ENCODE data around the gene GABRD. TPM values are rescaled to one million over a fixed set of nuclear protein-coding genes. Genes with fewer than 3 reads are reported as not detected.

Gene GABRD
- total RNA-seq, 1 donor from 2014 or later: not detected

GRCh38 chr1:1988061-1988945 lies 30.8 kb upstream of the GABRD start:
- no peak for DNase-seq
- no peaks in the 10 kb centered on the region for H3K4me1 Mint-ChIP-seq
- no peak overlapping the region for H3K27ac Mint-ChIP-seq
- no peaks in the 10 kb centered on the region for H3K36me3 Mint-ChIP-seq (ENCODE audit: low read depth)
- no peaks in the 10 kb centered on the region for H3K9me3 Mint-ChIP-seq
- H3K27me3 Mint-ChIP-seq: peaks cover 11% of the 10 kb centered on the region
- CTCF ChIA-PET: no interaction called here
- ATAC-seq (ENCODE audit: low read depth): no peak
- no peak overlapping the region for H3K4me3 Mint-ChIP-seq
- TF ChIP-seq CTCF (IDR thresholded peaks at IDR 0.05): no peak
- POLR2A ChIA-PET: no interaction called here
- intact Hi-C loops (cut with micrococcal nuclease): no loop called here

GRCh38 chr1:1989102-1989542 lies 30.0 kb upstream of the GABRD start:
- ChIA-PET POLR2A (no interaction called here), CTCF (no interaction called here)
- Mint-ChIP-seq H3K36me3 (ENCODE audit: low read depth) (no peaks in the 10 kb centered on the region), H3K4me3 (no peak overlapping the region), H3K27ac (no peak overlapping the region), H3K27me3 (peaks cover 11% of the 10 kb centered on the region), H3K4me1 (no peaks in the 10 kb centered on the region), H3K9me3 (no peaks in the 10 kb centered on the region)
- DNase-seq: no peak
- no peak for ATAC-seq (ENCODE audit: low read depth)
- no peak for TF ChIP-seq CTCF (IDR thresholded peaks at IDR 0.05)
- intact Hi-C loops (cut with micrococcal nuclease): no loop called here

GRCh38 chr1:1989789-1990188 lies 29.4 kb upstream of the GABRD start:
- POLR2A ChIA-PET: no interaction called here
- CTCF ChIA-PET: no interaction called here
- Mint-ChIP-seq H3K36me3 (ENCODE audit: low read depth) (no peaks in the 10 kb centered on the region), H3K4me3 (no peak overlapping the region), H3K27me3 (peaks cover 11% of the 10 kb centered on the region), H3K27ac (no peak overlapping the region), H3K4me1 (no peaks in the 10 kb centered on the region), H3K9me3 (no peaks in the 10 kb centered on the region)
- intact Hi-C loops (cut with micrococcal nuclease): no loop called here
- no peak for TF ChIP-seq CTCF (IDR thresholded peaks at IDR 0.05)
- DNase-seq: no peak
- ATAC-seq (ENCODE audit: low read depth): no peak

- H3K4me1 Mint-ChIP-seq: no peaks in the 10 kb centered on the region
- no peak for TF ChIP-seq CTCF (IDR thresholded peaks at IDR 0.05)
- POLR2A ChIA-PET: no interaction called here
- no peaks in the 10 kb centered on the region for H3K9me3 Mint-ChIP-seq
- intact Hi-C loops (cut with micrococcal nuclease): no loop called here
- CTCF ChIA-PET: no interaction called here
- no peak overlapping the region for H3K27ac Mint-ChIP-seq
- ATAC-seq (ENCODE audit: low read depth): no peak
- H3K4me3 Mint-ChIP-seq: no peak overlapping the region
- DNase-seq: no peak
- peaks cover 11% of the 10 kb centered on the region for H3K27me3 Mint-ChIP-seq
- H3K36me3 Mint-ChIP-seq (ENCODE audit: low read depth): no peaks in the 10 kb centered on the region
Observed at GRCh38 chr1:1990222-1990621, 28.9 kb upstream of the GABRD start.

GRCh38 chr1:1994536-1994935 lies 24.6 kb upstream of the GABRD start:
- intact Hi-C loops (cut with micrococcal nuclease): no loop called here
- ATAC-seq (ENCODE audit: low read depth) (no peak), DNase-seq (no peak)
- no peak overlapping the region for H3K27ac Mint-ChIP-seq
- no peaks in the 10 kb centered on the region for H3K36me3 Mint-ChIP-seq (ENCODE audit: low read depth)
- no peaks in the 10 kb centered on the region for H3K9me3 Mint-ChIP-seq
- H3K4me1 Mint-ChIP-seq: peaks cover 2% of the 10 kb centered on the region
- no peak overlapping the region for H3K4me3 Mint-ChIP-seq
- CTCF ChIA-PET: no interaction called here
- POLR2A ChIA-PET: no interaction called here
- H3K27me3 Mint-ChIP-seq: peaks cover 15% of the 10 kb centered on the region
- TF ChIP-seq CTCF (IDR thresholded peaks at IDR 0.05): no peak

All from activated B cell treated with CpG ODN at 0.5 μM for 24 hours (primary cell).